B cell (primary cell): Measurements from ENCODE around the gene PITHD1. TPM values are rescaled to one million over a fixed set of nuclear protein-coding genes. Genes with fewer than 3 reads are reported as not detected.

Experiments
- ATAC-seq: fragments of 200-7000 bp; cut with Tn5 transposase; one replicate; pipeline ENCODE4 v1.10.0; 2021; ENCODE audit warnings: low read depth, mild to moderate bottlenecking, moderate number of reproducible peaks, moderate library complexity
- CTCF ChIA-PET: fragments of 350-600 bp; sonication (Branson Sonifier 250); formaldehyde crosslinking; loops from one replicate; lab custom pipeline; 2021; ENCODE audit warnings: antibody characterized with exemption, inconsistent platforms; lab: Charles Lee
- POLR2A ChIA-PET: fragments of 350-600 bp; sonication (Branson Sonifier 250); formaldehyde crosslinking; loops from one replicate; lab custom pipeline; 2021; ENCODE audit warnings: antibody characterized with exemption; lab: Charles Lee
- DNase-seq: peaks from one replicate; pipeline ENCODE4 v3.0.0; 2013
- H2AFZ ChIP-seq: 2 replicates; pipeline ENCODE4 v1.6.1; 2012; ENCODE audit warnings: mild to moderate bottlenecking, low read depth, low read length; ENCODE audit not compliant: insufficient read depth, poor library complexity, severe bottlenecking
- H3K27ac ChIP-seq, 2 donors: 1 replicate in 1 of 2; 2 replicates in 1 of 2; pipeline ENCODE4 v1.5.1; 2012 to 2013; ENCODE audit warnings: low read length in 2 of 2, mild to moderate bottlenecking in 2 of 2, moderate library complexity in 1 of 2
- H3K27me3 ChIP-seq, 4 experiments: fragments of 200-600 bp in 1 of 4; sonication (generic) in 1 of 4; replicated peaks in 1 of 4; 1 replicate in 2 of 4; 2 replicates in 2 of 4; pipeline versions ENCODE4 v1.6.1 to v1.7.0; 2013 to 2016; ENCODE audit warnings: low read length in 3 of 4, mild to moderate bottlenecking in 2 of 4, mixed read lengths in 1 of 4, moderate library complexity in 1 of 4; ENCODE audit not compliant: insufficient read depth in 4 of 4, control insufficient read depth in 3 of 4; ENCODE audit errors: control extremely low read depth in 1 of 4
- H3K36me3 ChIP-seq, 2 experiments: replicated peaks in 1 of 2; 1 replicate in 1 of 2; 2 replicates in 1 of 2; pipeline versions ENCODE4 v1.6.1 to v1.7.1; 2013; ENCODE audit warnings: low read length in 1 of 2; ENCODE audit not compliant: insufficient read depth in 2 of 2, control insufficient read depth in 1 of 2; ENCODE audit errors: control extremely low read depth in 1 of 2, extremely low read depth in 1 of 2
- H3K4me1 ChIP-seq, 2 donors: fragments of 200-600 bp in 1 of 2; sonication (generic) in 1 of 2; 1 replicate in 1 of 2; 2 replicates in 1 of 2; pipeline versions ENCODE4 v1.5.1 to v1.6.1; 2013 to 2017; ENCODE audit warnings: low read length in 2 of 2; ENCODE audit not compliant: control insufficient read depth in 2 of 2, insufficient read depth in 2 of 2
- H3K4me2 ChIP-seq: replicated peaks from 2 replicates; pipeline ENCODE3; 2012; ENCODE audit warnings: mild to moderate bottlenecking, low read depth, low read length; ENCODE audit not compliant: poor library complexity, severe bottlenecking
- H3K4me3 ChIP-seq, 5 experiments: fragments of 200-600 bp in 1 of 5; sonication (generic) in 1 of 5; 1 replicate in 3 of 5; 2 replicates in 2 of 5; pipeline versions ENCODE4 v1.5.1 to v1.7.0; 2011 to 2016; ENCODE audit warnings: low read length in 4 of 5, mild to moderate bottlenecking in 4 of 5, low read depth in 2 of 5, control low read depth in 1 of 5, moderate library complexity in 1 of 5; ENCODE audit not compliant: insufficient read depth in 1 of 5; ENCODE audit errors: control extremely low read depth in 1 of 5, extremely low read depth in 1 of 5
- H3K79me2 ChIP-seq: fragments of 200-600 bp; sonication (generic); one replicate; pipeline ENCODE4 v1.6.0; 2016; ENCODE audit warnings: low read length; ENCODE audit not compliant: control insufficient read depth, insufficient read depth
- H3K9ac ChIP-seq: fragments of 200-600 bp; sonication (generic); 2 replicates; pipeline ENCODE4 v1.6.1; 2017; ENCODE audit warnings: mild to moderate bottlenecking, low read length, moderate library complexity
- H3K9me3 ChIP-seq, 3 donors: one replicate each; pipeline versions ENCODE4 v1.6.1 to v1.7.1; 2013; ENCODE audit warnings: low read length in 2 of 3; ENCODE audit not compliant: control insufficient read depth in 2 of 3, insufficient read depth in 1 of 3; ENCODE audit errors: control extremely low read depth in 1 of 3
- H4K20me1 ChIP-seq: 2 replicates; pipeline ENCODE4 v1.6.0; 2012; ENCODE audit warnings: mild to moderate bottlenecking, low read length; ENCODE audit not compliant: insufficient read depth, control insufficient read depth, poor library complexity, severe bottlenecking
- H3K27ac Mint-ChIP-seq: one replicate; pipeline ENCODE4 v1.8.0; 2021; ENCODE audit warnings: mixed read lengths
- H3K27me3 Mint-ChIP-seq: one replicate; pipeline ENCODE4 v1.8.0; 2021; ENCODE audit warnings: mixed read lengths
- H3K4me1 Mint-ChIP-seq: one replicate; pipeline ENCODE4 v1.8.0; 2021; ENCODE audit warnings: mixed read lengths
- H3K4me3 Mint-ChIP-seq: one replicate; pipeline ENCODE4 v1.8.0; 2021; ENCODE audit warnings: mixed read lengths
- H3K9me3 Mint-ChIP-seq: one replicate; pipeline ENCODE4 v1.8.0; 2022; ENCODE audit warnings: mixed read lengths; ENCODE audit not compliant: insufficient read depth
- EZH2 ChIP-seq: IDR thresholded peaks from 2 replicates; pipeline ENCODE4 v1.6.1; 2012; ENCODE audit warnings: borderline replicate concordance, low read depth, mild to moderate bottlenecking, moderate library complexity, low read length; ENCODE audit not compliant: insufficient read depth, poor library complexity, severe bottlenecking
- WGBS: methylation state at CpG from one replicate; pipeline ENCODE4 v1.1.5; 2013; ENCODE audit warnings: missing lambda C conversion rate; ENCODE audit not compliant: insufficient coverage; 5-methylcytosine and 5-hydroxymethylcytosine counted together
- intact Hi-C: fragments of 100-400 bp; cut with micrococcal nuclease; formaldehyde crosslinking; loops from one replicate; pipeline ENCODE4 v1.10.0; 2022
- polyA plus RNA-seq: library from polyadenylated mRNA; depleted of rRNA; stranded (reverse); fragments of >200 nt; gene quantifications from 2 replicates; pipeline ENCODE4 v1.2.3, GENCODE V29; 2012
- total RNA-seq, 2 donors: library from RNA; stranded (reverse); fragments of 120-200 nt in 1 of 2; gene quantifications; 1 replicate in 1 of 2; 2 replicates in 1 of 2; pipeline versions ENCODE4 v1.2.3 to v1.2.4, GENCODE V29; 2013 to 2022
- TF ChIP-seq, protein P1 (sequence below): fragments of 200-600 bp; IDR thresholded peaks from one replicate; pipeline ENCODE4 v1.8.0; 2022; ENCODE audit warnings: antibody characterized with exemption, mild to moderate bottlenecking

Gene PITHD1
- total and polyA plus RNA-seq, 2 donors (not counting 1 experiment from before 2014, with no cell fraction given): 32.4 to 62.2 TPM

- ChIA-PET POLR2A (interaction anchor here (0.7 kb wide), 2 partner anchors 105 to 476 kb away, joined by 3 to 5 read pairs; no protein-coding TSS in a partner anchor), CTCF (interaction anchor here (0.6 to 3.3 kb wide), 6 partner anchors 11 to 161 kb away, joined by 3 to 28 read pairs (median 4); no protein-coding TSS in a partner anchor)
- Histone ChIP-seq H3K4me1 (peaks cover 15 to 20% of the 10 kb centered on the region in 2 donors), H3K36me3 (peaks cover 2 to 21% of the 10 kb centered on the region in 2 experiments), H4K20me1 (no peaks in the 10 kb centered on the region), H3K4me2 (no peak overlapping the region), H3K27ac (no peak overlapping the region), H3K4me3 (no peak overlapping the region), H3K79me2 (peaks cover 4% of the 10 kb centered on the region), H3K9me3 (peaks cover 0 to 3% (median 0%) of the 10 kb centered on the region in 3 donors), H3K27me3 (no peaks in the 10 kb centered on the region), H2AFZ (no peak overlapping the region), H3K9ac (no peak overlapping the region)
- WGBS: 92% methylated on average over 12 of the region's 12 CpGs
- ATAC-seq (no peak), DNase-seq (no peak)
- peak overlapping the region; percentile 41 for H3K27ac Mint-ChIP-seq
- no peaks in the 10 kb centered on the region for H3K27me3 Mint-ChIP-seq
- intact Hi-C loops: no loop called here
- peak overlapping the region; percentile 45 for H3K4me3 Mint-ChIP-seq
- TF ChIP-seq, protein P1, sequence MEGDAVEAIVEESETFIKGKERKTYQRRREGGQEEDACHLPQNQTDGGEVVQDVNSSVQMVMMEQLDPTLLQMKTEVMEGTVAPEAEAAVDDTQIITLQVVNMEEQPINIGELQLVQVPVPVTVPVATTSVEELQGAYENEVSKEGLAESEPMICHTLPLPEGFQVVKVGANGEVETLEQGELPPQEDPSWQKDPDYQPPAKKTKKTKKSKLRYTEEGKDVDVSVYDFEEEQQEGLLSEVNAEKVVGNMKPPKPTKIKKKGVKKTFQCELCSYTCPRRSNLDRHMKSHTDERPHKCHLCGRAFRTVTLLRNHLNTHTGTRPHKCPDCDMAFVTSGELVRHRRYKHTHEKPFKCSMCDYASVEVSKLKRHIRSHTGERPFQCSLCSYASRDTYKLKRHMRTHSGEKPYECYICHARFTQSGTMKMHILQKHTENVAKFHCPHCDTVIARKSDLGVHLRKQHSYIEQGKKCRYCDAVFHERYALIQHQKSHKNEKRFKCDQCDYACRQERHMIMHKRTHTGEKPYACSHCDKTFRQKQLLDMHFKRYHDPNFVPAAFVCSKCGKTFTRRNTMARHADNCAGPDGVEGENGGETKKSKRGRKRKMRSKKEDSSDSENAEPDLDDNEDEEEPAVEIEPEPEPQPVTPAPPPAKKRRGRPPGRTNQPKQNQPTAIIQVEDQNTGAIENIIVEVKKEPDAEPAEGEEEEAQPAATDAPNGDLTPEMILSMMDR: no peak
- no peak for TF ChIP-seq EZH2
- peaks cover 18% of the 10 kb centered on the region for H3K4me1 Mint-ChIP-seq
- no peaks in the 10 kb centered on the region for H3K9me3 Mint-ChIP-seq
Observed at GRCh38 chr1:23798662-23799142, 20.5 kb downstream of the PITHD1 start.

DNA sequence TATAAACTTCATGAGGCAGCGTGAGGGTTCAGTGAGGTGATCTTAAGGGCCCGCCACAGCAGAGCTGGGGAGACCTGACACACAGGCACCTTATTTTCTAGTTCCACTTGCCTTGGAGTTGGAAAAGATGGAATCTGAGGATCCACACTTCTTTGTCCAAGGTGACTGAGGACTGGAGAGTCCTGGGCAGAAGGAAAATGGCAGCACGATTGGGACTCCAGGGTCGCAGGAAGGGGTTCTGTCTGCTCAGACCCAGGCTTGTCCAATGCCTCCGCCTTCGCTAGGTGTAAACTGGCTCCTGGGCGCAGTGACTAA, 21.0 kb downstream of the PITHD1 start:
- Histone ChIP-seq H3K4me3 (peak overlapping the region in 2 of 5 experiments; percentile 77 to 80), H3K4me1 (peaks cover 15 to 20% of the 10 kb centered on the region in 2 donors), H3K36me3 (peaks cover 2 to 21% of the 10 kb centered on the region in 2 experiments), H4K20me1 (no peaks in the 10 kb centered on the region), H2AFZ (no peak overlapping the region), H3K27me3 (no peaks in the 10 kb centered on the region), H3K9ac (peak overlapping the region; percentile 95), H3K79me2 (peaks cover 4% of the 10 kb centered on the region), H3K9me3 (peaks cover 0 to 3% (median 0%) of the 10 kb centered on the region in 3 donors), H3K4me2 (peak overlapping the region; percentile 97), H3K27ac (no peak overlapping the region)
- 74% methylated on average over 6 of the region's 7 CpGs for WGBS
- ChIA-PET CTCF (interaction anchor here (1.2 to 3.3 kb wide), 4 partner anchors 10 to 89 kb away, joined by 3 to 28 read pairs (median 4); no protein-coding TSS in a partner anchor), POLR2A (interaction anchor here (0.7 to 1.1 kb wide), 2 partner anchors 105 to 111 kb away, joined by 3 to 5 read pairs; no protein-coding TSS in a partner anchor)
- no peaks in the 10 kb centered on the region for H3K27me3 Mint-ChIP-seq
- TF ChIP-seq, protein P1: no peak
- TF ChIP-seq EZH2: no peak
- H3K9me3 Mint-ChIP-seq: no peaks in the 10 kb centered on the region
- peak overlapping the region; percentile 95 for H3K4me3 Mint-ChIP-seq
- no peak for DNase-seq
- H3K4me1 Mint-ChIP-seq: peaks cover 18% of the 10 kb centered on the region
- no peak for ATAC-seq
- no peak overlapping the region for H3K27ac Mint-ChIP-seq
- intact Hi-C loops: no loop called here
